Activated naive CD8-positive, alpha-beta T cell (primary cell): ENCODE measurements around the gene NKAIN2.

ENCODE experiments used
- H3K27ac Mint-ChIP-seq: one replicate; pipeline ENCODE4 v1.8.0; 2021; ENCODE audit warnings: mixed read lengths
- H3K27me3 Mint-ChIP-seq: one replicate; pipeline ENCODE4 v1.8.0; 2021; ENCODE audit warnings: mixed read lengths
- H3K36me3 Mint-ChIP-seq: one replicate; pipeline ENCODE4 v1.8.0; 2021; ENCODE audit warnings: mixed read lengths
- H3K4me1 Mint-ChIP-seq: one replicate; pipeline ENCODE4 v1.8.0; 2021; ENCODE audit warnings: low read depth, mixed read lengths
- H3K4me3 Mint-ChIP-seq: one replicate; pipeline ENCODE4 v1.8.0; 2021; ENCODE audit warnings: mild to moderate bottlenecking, mixed read lengths
- H3K9me3 Mint-ChIP-seq: one replicate; pipeline ENCODE4 v1.8.0; 2021; ENCODE audit warnings: low read depth, mixed read lengths

The NKAIN2 gene

GRCh38 chr6:124873066-124873410 is 1069.4 kb downstream of the NKAIN2 start:
- Mint-ChIP-seq H3K27me3 (peaks cover 2% of the 10 kb centered on the region), H3K4me3 (no peak overlapping the region), H3K27ac (no peak overlapping the region), H3K36me3 (no peaks in the 10 kb centered on the region), H3K9me3 (no peaks in the 10 kb centered on the region), H3K4me1 (no peaks in the 10 kb centered on the region)
